SK-N-MC (cell line): ENCODE data around the gene PLXNB2.

Experiments used
- EZH2 ChIP-seq: fragments of 200-600 bp; sonication (generic); IDR thresholded peaks from one replicate; pipeline ENCODE4 v1.6.1; 2017; ENCODE audit warnings: antibody characterized with exemption
- FOXP2 ChIP-seq: optimal IDR thresholded peaks from 2 replicates; pipeline ENCODE3; 2011; ENCODE audit warnings: mild to moderate bottlenecking, moderate library complexity; ENCODE audit not compliant: insufficient read depth; ENCODE audit errors: extremely low read length, control extremely low read depth
- POLR2AphosphoS5 ChIP-seq: IDR thresholded peaks from 2 replicates; pipeline ENCODE4 v1.6.1; 2012; ENCODE audit warnings: mild to moderate bottlenecking, low read depth, low read length, borderline replicate concordance

DNA sequence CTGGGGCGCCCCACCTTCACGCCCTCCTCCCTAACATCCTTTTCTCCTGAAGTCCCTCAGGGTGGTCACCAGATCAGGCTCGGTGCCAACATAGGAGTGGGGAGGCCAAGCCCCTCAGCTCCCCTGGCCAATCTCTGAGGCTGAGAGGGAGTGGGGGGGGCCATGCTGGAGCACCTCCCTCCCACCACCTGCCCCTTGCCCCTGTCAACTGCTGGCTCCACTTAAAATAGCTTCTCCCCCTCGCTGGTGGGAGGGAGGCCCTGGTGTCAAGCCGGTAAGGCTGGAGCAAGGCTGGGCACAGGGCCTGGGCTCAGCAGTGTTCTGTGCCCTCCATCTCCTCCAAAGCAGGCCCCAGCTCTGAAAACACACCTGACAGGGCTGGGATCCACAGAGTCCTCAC, 4.9 kb downstream of the PLXNB2 start:
- TF ChIP-seq EZH2: no peak
- no peak for TF ChIP-seq POLR2AphosphoS5
- TF ChIP-seq FOXP2: no peak
